Measurements from ENCODE around the gene TCERG1L. TPM values are rescaled to one million over a fixed set of nuclear protein-coding genes. Genes with fewer than 3 reads are reported as not detected.

TCERG1L gene
- polyA plus RNA-seq, 1 of the 3 experiments (the other 2 are of a cell fraction) = not detected

- Histone ChIP-seq H3K79me2 (ENCODE audit: insufficient read depth) (no peaks in the 10 kb centered on the region), H3K4me2 (no peak overlapping the region), H2AFZ (ENCODE audit: low read depth) (no peak overlapping the region), H3K4me3 (ENCODE audit: low read depth in 2 of 2, low read length in 1 of 2) (no peak overlapping the region), H3K27me3 (ENCODE audit: insufficient read depth) (no peaks in the 10 kb centered on the region), H3K27ac (ENCODE audit: low read depth in 2 of 2, low read length in 1 of 2) (no peak overlapping the region), H3K9me2 (no peaks in the 10 kb centered on the region), H3F3A (replicated peaks; ENCODE audit: insufficient read depth) (no peaks in the 10 kb centered on the region), H3K9ac (no peak overlapping the region), H3K9me3 (no peaks in the 10 kb centered on the region), H3K4me1 (ENCODE audit: control insufficient read depth in 1 of 2, insufficient read depth in 2 of 2, low read depth in 1 of 2, low read length in 1 of 2) (peaks cover 0 to 8% of the 10 kb centered on the region in 2 experiments; a peak in 1 of 4 replicates), H4K20me1 (ENCODE audit: insufficient read depth) (no peaks in the 10 kb centered on the region), H3K36me3 (replicated peaks in 1 of 2; ENCODE audit: control insufficient read depth in 1 of 2, insufficient read depth in 2 of 2, low read length in 1 of 2) (no peaks in the 10 kb centered on the region)
- CTCF ChIA-PET = no interaction called here
- 64% methylated on average over 24 of the region's 29 CpGs for WGBS (ENCODE audit: low lambda C conversion rate)
- DNase-seq = no peak
- TF ChIP-seq EZH2phosphoT487 (IDR thresholded peaks at IDR 0.05; ENCODE audit: borderline replicate concordance, low read depth) (no peak), SIN3A (IDR thresholded peaks at IDR 0.05; ENCODE audit: borderline replicate concordance, low read depth, low read length) (no peak), RXRA (IDR thresholded peaks at IDR 0.05; ENCODE audit: borderline replicate concordance, low read depth) (no peak), CHD2 (IDR thresholded peaks at IDR 0.05; ENCODE audit: low read length, partially characterized antibody) (no peak), NRF1 (IDR thresholded peaks at IDR 0.05; ENCODE audit: low read depth, low read length) (no peak), EP300 (IDR thresholded peaks at IDR 0.05; ENCODE audit: borderline replicate concordance in 1 of 2, low read depth in 1 of 2, low read length in 1 of 2) (no peak), ELF1 (IDR thresholded peaks at IDR 0.05) (no peak), NFIC (IDR thresholded peaks at IDR 0.05; ENCODE audit: borderline replicate concordance) (no peak), REST (IDR thresholded peaks at IDR 0.05; ENCODE audit: low read depth, low read length) (no peak), USF1 (IDR thresholded peaks at IDR 0.05; ENCODE audit: borderline replicate concordance, low read depth) (no peak), GATA2 (CRISPR knock-in tag; IDR thresholded peaks at IDR 0.05) (no peak), YY1 (IDR thresholded peaks at IDR 0.05; ENCODE audit: low read depth) (no peak), MAX (IDR thresholded peaks at IDR 0.05; ENCODE audit: low read depth) (no peak)
- TF ChIP-seq, protein P1, sequence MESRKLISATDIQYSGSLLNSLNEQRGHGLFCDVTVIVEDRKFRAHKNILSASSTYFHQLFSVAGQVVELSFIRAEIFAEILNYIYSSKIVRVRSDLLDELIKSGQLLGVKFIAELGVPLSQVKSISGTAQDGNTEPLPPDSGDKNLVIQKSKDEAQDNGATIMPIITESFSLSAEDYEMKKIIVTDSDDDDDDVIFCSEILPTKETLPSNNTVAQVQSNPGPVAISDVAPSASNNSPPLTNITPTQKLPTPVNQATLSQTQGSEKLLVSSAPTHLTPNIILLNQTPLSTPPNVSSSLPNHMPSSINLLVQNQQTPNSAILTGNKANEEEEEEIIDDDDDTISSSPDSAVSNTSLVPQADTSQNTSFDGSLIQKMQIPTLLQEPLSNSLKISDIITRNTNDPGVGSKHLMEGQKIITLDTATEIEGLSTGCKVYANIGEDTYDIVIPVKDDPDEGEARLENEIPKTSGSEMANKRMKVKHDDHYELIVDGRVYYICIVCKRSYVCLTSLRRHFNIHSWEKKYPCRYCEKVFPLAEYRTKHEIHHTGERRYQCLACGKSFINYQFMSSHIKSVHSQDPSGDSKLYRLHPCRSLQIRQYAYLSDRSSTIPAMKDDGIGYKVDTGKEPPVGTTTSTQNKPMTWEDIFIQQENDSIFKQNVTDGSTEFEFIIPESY (IDR thresholded peaks at IDR 0.05; ENCODE audit: borderline replicate concordance, low read depth) = no peak
- POLR2A ChIA-PET = no interaction called here
These were observed 103.7 kb downstream of the TCERG1L start for GRCh38 chr10:131207584-131208532.
